Stomach smooth muscle (tissue), 2 donors: Measurements from ENCODE around the gene SDCBP2.

Experiments used
- H3K27ac ChIP-seq: one replicate; pipeline ENCODE4 v1.7.0; 2013; ENCODE audit warnings: mild to moderate bottlenecking, low read length, inconsistent platforms
- H3K27me3 ChIP-seq, 2 donors: one replicate each; pipeline ENCODE4 v1.7.0; 2013; ENCODE audit warnings: low read length in 2 of 2; ENCODE audit not compliant: insufficient read depth in 2 of 2, control insufficient read depth in 1 of 2
- H3K36me3 ChIP-seq, 2 donors: one replicate each; pipeline ENCODE4 v1.7.0; 2013; ENCODE audit warnings: low read length in 2 of 2; ENCODE audit not compliant: control insufficient read depth in 2 of 2, insufficient read depth in 2 of 2
- H3K4me1 ChIP-seq: one replicate; pipeline ENCODE4 v1.7.0; 2013; ENCODE audit warnings: low read length; ENCODE audit not compliant: control insufficient read depth, insufficient read depth
- H3K4me3 ChIP-seq, 2 donors: one replicate each; pipeline ENCODE4 v1.7.0; 2013; ENCODE audit warnings: low read length in 2 of 2
- H3K9ac ChIP-seq, 2 donors: one replicate each; pipeline ENCODE4 v1.7.0; 2013; ENCODE audit warnings: low read length in 2 of 2, mild to moderate bottlenecking in 1 of 2
- H3K9me3 ChIP-seq, 2 donors: one replicate each; pipeline ENCODE4 v1.7.0; 2013; ENCODE audit warnings: low read length in 2 of 2; ENCODE audit not compliant: control insufficient read depth in 2 of 2
- donor health status: healthy.
- donor health status: Pancreatic carcinoma.

Gene SDCBP2

DNA sequence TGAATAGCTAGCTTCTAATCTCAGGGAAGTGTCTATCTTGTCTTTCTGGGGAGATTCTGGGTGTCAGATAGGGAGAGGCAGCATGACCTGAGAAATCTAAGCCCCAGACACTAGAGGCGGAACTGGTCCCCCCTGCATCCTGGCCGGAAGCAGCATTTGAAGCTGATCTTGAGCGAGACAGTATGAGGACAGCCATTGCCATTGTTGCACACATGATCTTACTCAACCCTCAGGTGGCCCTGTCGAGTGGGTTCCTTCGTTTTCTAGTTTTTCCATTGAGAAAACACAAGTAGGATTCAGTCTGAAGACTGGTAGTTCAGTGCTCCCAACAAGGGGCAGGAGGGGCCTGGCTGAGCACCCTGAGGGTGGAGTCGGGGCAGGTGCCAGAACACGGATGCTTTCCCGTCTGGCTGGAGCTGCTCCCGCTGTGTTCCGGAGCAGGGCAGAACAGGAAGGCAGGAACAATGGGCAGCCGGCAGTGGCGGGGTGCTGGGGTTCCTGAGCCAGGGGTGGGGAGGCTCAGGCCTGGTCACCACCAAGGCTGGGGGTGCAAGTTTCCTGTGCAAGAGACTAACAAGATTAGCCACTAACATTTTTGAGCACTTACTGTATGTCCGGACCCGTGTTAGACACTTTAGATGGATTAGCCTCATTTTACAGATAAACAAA lies 7.9 kb upstream of the SDCBP2 start:
- no peak overlapping the region for H3K9ac ChIP-seq
- H3K27me3 ChIP-seq: no peaks in the 10 kb centered on the region
- peak overlapping the region; percentile 37 for H3K27ac ChIP-seq
- H3K4me3 ChIP-seq: peak overlapping the region; percentile 26 to 44
- H3K4me1 ChIP-seq: peaks cover 8% of the 10 kb centered on the region
- H3K36me3 ChIP-seq: peaks cover 5 to 6% of the 10 kb centered on the region in 2 donors
- no peaks in the 10 kb centered on the region for H3K9me3 ChIP-seq

DNA sequence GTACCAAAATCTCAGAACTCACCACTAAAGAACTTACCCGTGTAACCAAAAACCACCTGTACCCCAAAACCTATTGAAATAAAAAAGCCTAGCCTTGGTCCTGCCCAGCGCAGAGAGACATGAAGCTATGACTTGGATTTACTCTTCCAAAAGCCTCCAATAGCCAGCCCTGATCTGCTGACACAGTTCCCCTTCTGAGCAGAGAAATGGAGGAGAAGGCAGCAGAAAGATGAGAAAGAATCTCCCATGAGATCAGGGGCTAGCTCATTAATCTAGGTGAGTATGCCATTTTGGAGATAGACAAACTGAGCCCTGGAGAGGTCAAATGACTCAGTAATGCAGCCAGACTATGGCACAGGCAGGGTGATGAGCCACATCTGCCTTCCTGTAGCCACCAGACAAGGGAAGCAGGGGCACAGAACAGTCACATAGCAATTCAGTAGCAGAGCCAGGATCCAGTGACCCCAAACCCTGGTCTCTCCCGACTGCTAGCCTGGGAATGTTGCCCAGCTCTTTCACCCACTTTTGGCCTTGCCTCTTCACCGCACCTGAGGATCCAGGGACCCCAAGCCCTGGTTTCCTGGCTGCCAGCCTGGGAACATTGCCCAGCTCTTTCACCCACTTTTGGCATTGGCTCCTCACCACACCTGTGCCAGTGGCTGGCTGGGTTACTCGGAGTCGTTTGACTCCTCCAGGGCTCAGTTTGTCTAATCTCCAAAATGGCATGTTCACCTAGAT lies 7.2 kb upstream of the SDCBP2 start:
- peaks cover 8% of the 10 kb centered on the region for H3K4me1 ChIP-seq
- peaks cover 5 to 8% of the 10 kb centered on the region in 2 donors for H3K36me3 ChIP-seq
- H3K9ac ChIP-seq: no peak overlapping the region
- H3K27ac ChIP-seq: peak overlapping the region; percentile 37
- H3K27me3 ChIP-seq: no peaks in the 10 kb centered on the region
- H3K4me3 ChIP-seq: no peak overlapping the region
- H3K9me3 ChIP-seq: no peaks in the 10 kb centered on the region

DNA sequence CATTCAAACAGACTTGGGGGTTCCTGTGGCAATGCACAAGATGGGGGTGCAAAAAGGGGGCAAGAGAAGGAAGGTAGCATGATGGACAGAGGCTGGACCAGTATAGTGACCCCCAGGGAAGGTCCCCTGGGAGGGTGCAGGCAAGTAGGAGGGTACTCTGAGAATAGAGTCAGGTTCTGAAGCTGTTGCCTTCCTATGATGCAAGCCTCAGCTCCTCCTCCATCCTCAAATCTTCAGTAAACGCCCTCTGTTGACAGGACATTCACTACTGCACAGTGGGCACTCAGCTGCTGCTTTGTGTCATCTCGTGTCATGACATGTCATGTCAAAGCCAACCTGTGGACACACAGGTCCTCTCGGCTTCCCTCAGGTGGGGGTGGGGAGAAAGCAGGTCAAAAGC lies 5.8 kb upstream of the SDCBP2 start:
- Histone ChIP-seq H3K4me3 (no peak overlapping the region), H3K9me3 (no peaks in the 10 kb centered on the region), H3K36me3 (peaks cover 5 to 9% of the 10 kb centered on the region in 2 donors), H3K27ac (no peak overlapping the region), H3K27me3 (no peaks in the 10 kb centered on the region), H3K9ac (no peak overlapping the region), H3K4me1 (peaks cover 9% of the 10 kb centered on the region)

DNA sequence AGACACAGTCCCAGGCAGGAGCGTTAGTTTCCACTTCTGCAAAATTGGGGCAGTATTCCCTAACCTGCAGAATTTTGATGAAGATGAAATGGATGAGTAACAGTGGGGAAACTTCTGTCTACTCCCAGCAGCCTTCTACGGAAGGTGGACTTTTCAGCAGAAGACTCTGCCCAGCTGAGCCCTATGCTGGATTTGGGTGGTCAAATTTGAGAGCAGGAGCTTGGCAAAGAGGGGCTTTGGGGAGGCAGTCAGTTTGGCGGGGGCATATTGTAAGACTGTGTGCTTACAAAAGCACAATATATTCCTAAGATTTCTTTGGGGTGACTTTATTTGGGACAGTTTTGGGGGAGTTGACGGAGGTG lies 5.4 kb upstream of the SDCBP2 start:
- Histone ChIP-seq H3K27ac (no peak overlapping the region), H3K9ac (no peak overlapping the region), H3K36me3 (peaks cover 5 to 9% of the 10 kb centered on the region in 2 donors), H3K4me3 (no peak overlapping the region), H3K9me3 (no peaks in the 10 kb centered on the region), H3K27me3 (no peaks in the 10 kb centered on the region), H3K4me1 (peaks cover 9% of the 10 kb centered on the region)

DNA sequence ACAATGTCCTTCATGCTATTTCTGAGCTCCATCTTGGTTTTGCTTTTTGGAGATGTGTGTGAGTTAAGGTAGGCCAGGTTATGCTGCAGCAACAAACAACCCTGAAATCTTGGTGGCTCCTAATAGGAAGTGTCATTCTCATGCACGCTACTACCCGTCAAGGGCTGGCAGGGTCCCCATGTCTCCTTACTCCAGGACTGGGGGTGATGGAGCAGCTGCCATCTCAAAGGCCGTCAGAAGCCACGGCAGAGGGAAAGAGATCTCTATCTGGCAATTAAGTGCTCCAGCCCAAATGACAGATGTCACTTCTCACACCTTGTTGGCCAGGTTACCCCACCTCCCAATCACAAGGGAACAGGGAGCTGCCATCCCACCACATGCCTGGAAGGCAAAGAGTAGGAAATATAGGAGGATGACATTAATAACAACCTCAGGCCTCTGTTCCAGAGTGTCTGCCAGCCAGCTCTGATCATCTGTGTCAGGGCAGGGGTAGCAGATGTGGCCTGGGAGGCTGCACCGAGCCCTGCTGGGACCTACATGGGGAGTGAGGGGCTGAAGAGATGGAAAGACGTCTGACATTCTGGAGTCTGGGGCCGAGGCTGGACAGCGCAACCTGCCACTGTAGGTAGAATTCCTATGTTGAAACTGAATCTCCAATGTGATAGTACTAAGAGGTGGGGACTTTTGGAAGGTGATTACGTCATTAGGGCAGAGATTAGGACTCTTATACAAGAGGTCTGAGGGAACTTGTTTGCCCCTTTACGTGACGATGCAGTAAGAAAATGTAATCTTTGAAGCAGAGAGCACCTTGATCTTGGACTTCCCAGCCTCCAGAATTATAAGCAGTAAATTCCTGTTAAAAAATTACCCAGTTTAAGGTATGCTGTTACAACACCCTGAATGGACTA lies 4.8 kb upstream of the SDCBP2 start:
- H3K9me3 ChIP-seq: no peaks in the 10 kb centered on the region
- no peak overlapping the region for H3K4me3 ChIP-seq
- no peak overlapping the region for H3K27ac ChIP-seq
- no peak overlapping the region for H3K9ac ChIP-seq
- peaks cover 5 to 9% of the 10 kb centered on the region in 2 donors for H3K36me3 ChIP-seq
- peaks cover 13% of the 10 kb centered on the region for H3K4me1 ChIP-seq
- H3K27me3 ChIP-seq: no peaks in the 10 kb centered on the region

DNA sequence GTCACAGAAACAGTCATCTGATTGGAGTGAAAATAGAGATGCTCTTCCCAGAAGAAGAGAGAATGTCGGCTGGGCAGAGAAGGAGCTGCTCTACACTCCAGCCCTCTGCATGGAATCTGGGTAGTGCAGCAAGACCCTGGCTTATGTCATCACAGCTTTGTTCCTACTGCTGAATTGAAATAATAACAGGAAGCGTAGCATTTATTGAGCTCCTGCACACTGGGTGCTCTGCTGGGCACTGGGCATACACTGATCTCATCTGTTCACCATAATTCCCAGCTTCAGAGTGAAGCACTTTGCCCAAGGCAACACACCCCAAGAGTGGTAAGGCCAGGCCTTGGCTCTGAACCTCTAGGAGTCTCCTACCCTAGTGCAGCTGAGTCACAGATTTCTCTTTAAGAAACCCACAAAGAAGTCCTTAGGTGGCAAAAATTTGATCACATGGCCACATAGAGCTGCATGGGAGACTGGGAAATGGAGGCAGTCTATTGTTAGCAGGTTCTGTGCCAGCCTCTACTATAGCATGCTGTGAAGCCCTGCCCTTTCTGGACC lies 3.9 kb upstream of the SDCBP2 start:
- no peak overlapping the region for H3K27ac ChIP-seq
- H3K9ac ChIP-seq: no peak overlapping the region
- H3K27me3 ChIP-seq: no peaks in the 10 kb centered on the region
- no peaks in the 10 kb centered on the region for H3K9me3 ChIP-seq
- peaks cover 21% of the 10 kb centered on the region for H3K4me1 ChIP-seq
- no peak overlapping the region for H3K4me3 ChIP-seq
- peaks cover 5 to 9% of the 10 kb centered on the region in 2 donors for H3K36me3 ChIP-seq

DNA sequence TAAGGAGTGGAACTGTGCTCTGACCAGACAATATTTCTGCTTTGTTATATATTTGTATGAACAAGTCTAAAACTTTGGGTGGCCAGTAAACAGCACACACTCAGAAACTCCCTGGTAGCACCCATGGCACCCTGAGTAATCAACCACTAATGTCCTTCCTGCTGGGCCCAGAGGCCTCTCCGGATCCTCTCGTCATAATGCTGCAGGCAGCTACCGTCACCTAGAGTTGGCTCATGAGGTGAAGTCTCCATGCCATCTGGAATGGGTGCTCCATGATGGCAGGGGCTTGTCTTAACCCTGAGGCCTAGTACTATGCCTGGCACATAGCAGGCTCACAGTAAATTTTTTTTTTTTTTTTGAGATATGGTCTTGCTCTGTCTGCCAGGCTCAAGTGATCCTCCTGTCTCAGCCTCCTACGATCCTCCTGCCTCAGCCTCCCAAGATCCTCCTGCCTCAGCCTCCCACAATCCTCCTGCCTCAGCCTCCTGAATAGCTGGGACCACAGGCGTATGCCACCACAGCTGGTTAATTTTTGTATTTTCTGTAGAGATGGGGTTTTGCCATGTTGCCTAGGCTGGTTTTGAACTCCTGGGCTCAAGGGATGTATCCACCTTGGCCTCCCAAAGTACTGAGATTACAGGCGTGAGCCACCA lies 3.0 kb upstream of the SDCBP2 start:
- Histone ChIP-seq H3K27me3 (no peaks in the 10 kb centered on the region), H3K9ac (no peak overlapping the region), H3K36me3 (peaks cover 5 to 9% of the 10 kb centered on the region in 2 donors), H3K27ac (no peak overlapping the region), H3K9me3 (no peaks in the 10 kb centered on the region), H3K4me3 (no peak overlapping the region), H3K4me1 (peaks cover 25% of the 10 kb centered on the region)

DNA sequence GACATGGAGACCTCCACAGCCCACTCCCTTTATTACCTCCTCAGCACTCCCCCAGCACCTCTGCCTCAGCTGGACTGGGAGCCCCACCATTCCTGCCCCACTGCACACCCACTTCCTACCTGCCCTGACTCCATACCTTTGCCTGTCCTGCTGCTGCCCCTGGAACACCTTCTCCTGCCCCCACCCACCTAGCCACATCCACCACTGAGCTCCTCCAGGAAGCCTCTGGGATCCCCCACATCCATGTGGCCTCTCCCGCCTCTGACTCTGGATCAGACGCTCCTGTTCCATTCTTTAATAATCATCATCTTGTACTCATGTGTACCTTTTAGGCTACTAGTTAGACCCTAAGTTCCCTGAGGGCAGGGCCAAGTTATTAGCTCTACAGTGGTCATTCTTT lies 2.2 kb upstream of the SDCBP2 start:
- H3K27ac ChIP-seq: no peak overlapping the region
- H3K9ac ChIP-seq: no peak overlapping the region
- no peaks in the 10 kb centered on the region for H3K9me3 ChIP-seq
- peaks cover 5 to 9% of the 10 kb centered on the region in 2 donors for H3K36me3 ChIP-seq
- no peaks in the 10 kb centered on the region for H3K27me3 ChIP-seq
- peaks cover 30% of the 10 kb centered on the region for H3K4me1 ChIP-seq
- no peak overlapping the region for H3K4me3 ChIP-seq

DNA sequence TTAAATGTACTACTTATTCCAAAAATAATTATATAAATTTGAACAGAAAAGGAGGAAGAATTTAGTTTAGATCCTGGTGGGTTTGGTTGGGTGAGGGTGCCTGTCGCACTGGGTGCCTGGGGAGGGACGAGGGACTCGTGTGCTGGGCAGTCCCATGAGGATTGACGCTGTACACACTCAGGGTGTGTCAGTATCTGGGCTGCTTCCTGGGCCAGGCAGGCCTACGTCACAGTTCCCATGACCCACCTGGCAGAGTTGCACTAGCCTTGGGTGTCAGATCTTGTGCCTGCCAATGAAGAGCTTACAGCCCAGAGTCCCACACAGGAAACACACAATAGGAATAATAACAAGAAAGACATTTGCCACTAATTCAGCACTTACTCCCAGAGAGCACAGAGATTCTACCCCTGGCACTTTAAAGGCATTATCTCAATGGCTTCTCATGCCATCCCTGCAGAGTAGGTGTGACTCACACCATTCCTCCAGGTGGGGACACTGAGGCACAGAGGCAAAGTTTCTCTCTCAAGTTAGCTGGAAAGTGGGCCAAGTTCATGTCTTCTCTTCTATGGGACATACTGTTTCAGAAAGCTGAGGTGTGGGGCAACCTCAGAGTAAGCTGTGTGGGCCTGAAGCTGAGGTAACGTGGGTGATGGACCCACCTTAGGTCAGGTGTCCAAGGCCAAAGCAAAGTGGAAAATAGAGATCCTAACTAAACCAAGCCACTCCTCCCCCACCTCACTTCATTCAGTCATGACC lies 1.3 kb upstream of the SDCBP2 start:
- peak overlapping the region; percentile 6 for H3K27ac ChIP-seq

More for the DNA sequence above, 1.3 kb upstream of the SDCBP2 start:
- peak overlapping the region in 1 of 2 donors; percentile 29 for H3K9ac ChIP-seq
- H3K27me3 ChIP-seq: no peaks in the 10 kb centered on the region
- H3K36me3 ChIP-seq: peaks cover 5 to 9% of the 10 kb centered on the region in 2 donors
- H3K9me3 ChIP-seq: no peaks in the 10 kb centered on the region
- H3K4me3 ChIP-seq: no peak overlapping the region
- peaks cover 33% of the 10 kb centered on the region for H3K4me1 ChIP-seq
